ENCODE results near the gene ANO10. TPM values are rescaled to one million over a fixed set of nuclear protein-coding genes. Genes with fewer than 3 reads are reported as not detected.
"Not testable (repeated sequence)": the region's sequence is repeated elsewhere in the genome, so short reads cannot be mapped to it uniquely, and the experiment has no call there.

The ANO10 gene
- total RNA-seq = 8.4 and 8.9 TPM in 2 replicates

- intact Hi-C loops (cut with micrococcal nuclease) = loop anchor here (1.0 to 5.0 kb wide), 15 partner anchors 68 to 1660 kb away; partner anchors contain the start of genes ABHD5, CCDC13, EXOSC7 and HIGD1A
These were observed at the start of gene ANO10 for GRCh38 chr3:43621656-43622432. Gene ANO10 (minus strand): TSS chr3:43622011. CDS start chr3:43605852, 16,159 bp downstream.

GRCh38 chr3:43670635-43671522 lies 49.1 kb upstream of the ANO10 start:
- intact Hi-C loops (cut with micrococcal nuclease) = no loop called here

GRCh38 chr3:43665011-43665410 lies 43.2 kb upstream of the ANO10 start:
- intact Hi-C loops (cut with micrococcal nuclease) = not testable (repeated sequence)

- intact Hi-C loops (cut with micrococcal nuclease) = not testable (repeated sequence)
These were observed 39.6 kb upstream of the ANO10 start for GRCh38 chr3:43661376-43661775.

GRCh38 chr3:43659250-43659880 lies 37.6 kb upstream of the ANO10 start:
- intact Hi-C loops (cut with micrococcal nuclease) = no loop called here

GRCh38 chr3:43656390-43656789 lies 34.6 kb upstream of the ANO10 start:
- intact Hi-C loops (cut with micrococcal nuclease) = not testable (repeated sequence)

- intact Hi-C loops (cut with micrococcal nuclease) = no loop called here
These were observed 28.5 kb upstream of the ANO10 start for GRCh38 chr3:43650345-43650744.

- intact Hi-C loops (cut with micrococcal nuclease) = no loop called here
These were observed 27.7 kb upstream of the ANO10 start for GRCh38 chr3:43649365-43649968.

- intact Hi-C loops (cut with micrococcal nuclease) = loop anchor here (1.0 kb wide), 1 partner anchor 18 kb away; no protein-coding TSS in a partner anchor
These were observed 27.1 kb upstream of the ANO10 start for GRCh38 chr3:43648957-43649356.

- intact Hi-C loops (cut with micrococcal nuclease) = loop anchor here (1.0 kb wide), 1 partner anchor 20 kb away; no protein-coding TSS in a partner anchor
These were observed 25.7 kb upstream of the ANO10 start for GRCh38 chr3:43647331-43648166.

- intact Hi-C loops (cut with micrococcal nuclease) = no loop called here
These were observed 22.6 kb upstream of the ANO10 start for GRCh38 chr3:43644443-43644842.

GRCh38 chr3:43641306-43642114 lies 19.7 kb upstream of the ANO10 start:
- intact Hi-C loops (cut with micrococcal nuclease) = no loop called here

GRCh38 chr3:43640681-43641080 lies 18.9 kb upstream of the ANO10 start:
- intact Hi-C loops (cut with micrococcal nuclease) = no loop called here

- intact Hi-C loops (cut with micrococcal nuclease) = loop anchor here (1.0 to 5.0 kb wide), 3 partner anchors 95 to 558 kb away; no protein-coding TSS in a partner anchor
These were observed 17.0 kb upstream of the ANO10 start for GRCh38 chr3:43638594-43639447.

- intact Hi-C loops (cut with micrococcal nuclease) = loop anchor here (1.0 to 5.0 kb wide), 3 partner anchors 93 to 560 kb away; no protein-coding TSS in a partner anchor
These were observed 15.9 kb upstream of the ANO10 start for GRCh38 chr3:43637702-43638101.

GRCh38 chr3:43632986-43633385 lies 11.2 kb upstream of the ANO10 start:
- intact Hi-C loops (cut with micrococcal nuclease) = no loop called here

- intact Hi-C loops (cut with micrococcal nuclease) = no loop called here
These were observed 10.5 kb upstream of the ANO10 start for GRCh38 chr3:43632269-43632733.

GRCh38 chr3:43629741-43630140 lies 7.9 kb upstream of the ANO10 start:
- intact Hi-C loops (cut with micrococcal nuclease) = no loop called here
